Breast epithelium (tissue), 4 donors: ENCODE results near the gene PREPL. TPM values are rescaled to one million over a fixed set of nuclear protein-coding genes. Genes with fewer than 3 reads are reported as not detected.

Source experiments
- DNase-seq, 2 donors: peaks; one replicate each; pipeline ENCODE4 v3.0.0-alpha.2; 2019; ENCODE audit warnings: low spot score in 2 of 2
- H3K27ac ChIP-seq, 2 donors: fragments of 200-600 bp; sonication (generic) in 1 of 2; one replicate each; pipeline ENCODE4 v1.5.1; 2016 to 2019; ENCODE audit warnings: mild to moderate bottlenecking in 1 of 2
- H3K27me3 ChIP-seq, 2 donors: fragments of 200-600 bp; sonication (generic) in 1 of 2; one replicate each; pipeline versions ENCODE4 v1.5.1 to v1.6.0; 2017 to 2019; ENCODE audit warnings: control low read depth in 1 of 2, mild to moderate bottlenecking in 1 of 2
- H3K36me3 ChIP-seq: fragments of 200-600 bp; one replicate; pipeline ENCODE4 v1.5.1; 2019
- H3K4me1 ChIP-seq, 2 donors: fragments of 200-600 bp; sonication (generic); one replicate each; pipeline ENCODE4 v1.5.1; 2016 to 2019; ENCODE audit warnings: control low read depth in 1 of 2
- H3K4me3 ChIP-seq, 3 donors: fragments of 200-600 bp; sonication (generic); 1 replicate in 2 of 3; 2 replicates in 1 of 3; pipeline ENCODE4 v1.5.1; 2016 to 2019; ENCODE audit warnings: mild to moderate bottlenecking in 3 of 3, moderate library complexity in 2 of 3
- H3K9me3 ChIP-seq, 2 donors: fragments of 200-600 bp; sonication (generic) in 1 of 2; one replicate each; pipeline ENCODE4 v1.5.1; 2016 to 2019; ENCODE audit warnings: control low read depth in 1 of 2
- CTCF ChIP-seq, 3 donors: fragments of 450-650 bp; IDR thresholded peaks; one replicate each; pipeline ENCODE4 v1.5.1; 2016 to 2017; ENCODE audit warnings: antibody characterized with exemption in 3 of 3, mild to moderate bottlenecking in 3 of 3, moderate library complexity in 3 of 3
- POLR2A ChIP-seq: fragments of 450-650 bp; IDR thresholded peaks from one replicate; pipeline ENCODE4 v1.6.1; 2016; ENCODE audit warnings: antibody characterized with exemption, mild to moderate bottlenecking, moderate library complexity
- POLR2AphosphoS5 ChIP-seq, 3 donors: sonication (generic); formaldehyde crosslinking; IDR thresholded peaks; one replicate each; pipeline ENCODE4 v1.6.1; 2017; ENCODE audit warnings: antibody characterized with exemption in 3 of 3
- intact Hi-C: fragments of 100-400 bp; cut with DNase I; formaldehyde crosslinking; loops from one replicate; pipeline ENCODE4 v1.15.1; 2023; ENCODE audit warnings: low total_unique reads
- total RNA-seq, 3 donors: library from RNA; depleted of rRNA; stranded (reverse); fragments of >200 nt; gene quantifications; one replicate each; pipeline ENCODE4 v1.1.0, GENCODE V29; 2016

PREPL gene
- total RNA-seq, 3 donors from 2014 or later: 29.4 to 76.5 (median 51.1) TPM

- Histone ChIP-seq H3K36me3 (peaks cover 3% of the 10 kb centered on the region), H3K4me3 (no peak overlapping the region), H3K27ac (no peak overlapping the region), H3K4me1 (no peaks in the 10 kb centered on the region), H3K27me3 (no peaks in the 10 kb centered on the region), H3K9me3 (no peaks in the 10 kb centered on the region)
- no peak for DNase-seq
- TF ChIP-seq CTCF (IDR thresholded peaks at IDR 0.05) (no peak), POLR2A (no peak), POLR2AphosphoS5 (IDR thresholded peaks at IDR 0.05) (no peak)
- intact Hi-C loops: no loop called here
Measured at GRCh38 chr2:44333994-44334393, 27.3 kb downstream of the PREPL start.

- Histone ChIP-seq H3K4me3 (no peak overlapping the region), H3K27me3 (no peaks in the 10 kb centered on the region), H3K9me3 (no peaks in the 10 kb centered on the region), H3K27ac (no peak overlapping the region), H3K36me3 (peaks cover 3% of the 10 kb centered on the region), H3K4me1 (no peaks in the 10 kb centered on the region)
- DNase-seq: no peak
- intact Hi-C loops: no loop called here
- TF ChIP-seq POLR2A (no peak), POLR2AphosphoS5 (IDR thresholded peaks at IDR 0.05) (no peak), CTCF (IDR thresholded peaks at IDR 0.05) (no peak)
Measured at GRCh38 chr2:44330801-44331200, 30.5 kb downstream of the PREPL start.

DNA sequence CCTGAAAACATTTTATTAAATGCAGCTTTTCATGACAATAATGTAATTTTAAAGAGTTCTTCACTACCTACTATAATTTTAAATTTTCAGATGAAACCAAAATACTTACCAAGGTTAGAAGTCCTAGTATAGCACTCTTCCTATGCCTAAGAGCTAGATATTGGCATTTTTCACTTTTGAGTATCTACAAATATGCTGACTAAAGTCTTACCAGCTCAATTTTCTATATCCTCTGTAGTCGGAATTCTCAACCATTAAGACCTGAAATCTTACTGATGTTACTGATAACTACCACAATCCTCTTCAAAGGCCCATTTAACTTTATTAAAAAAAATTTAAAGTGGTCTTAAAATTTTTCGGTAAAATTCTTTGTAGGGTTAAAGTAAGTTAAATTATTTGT is 32.0 kb downstream of the PREPL start:
- Histone ChIP-seq H3K4me3 (no peak overlapping the region), H3K27ac (no peak overlapping the region), H3K36me3 (peaks cover 3% of the 10 kb centered on the region), H3K9me3 (no peaks in the 10 kb centered on the region), H3K4me1 (no peaks in the 10 kb centered on the region), H3K27me3 (no peaks in the 10 kb centered on the region)
- intact Hi-C loops: no loop called here
- no peak for TF ChIP-seq POLR2AphosphoS5 (IDR thresholded peaks at IDR 0.05)
- no peak for TF ChIP-seq POLR2A
- no peak for TF ChIP-seq CTCF (IDR thresholded peaks at IDR 0.05)
- no peak for DNase-seq

DNA sequence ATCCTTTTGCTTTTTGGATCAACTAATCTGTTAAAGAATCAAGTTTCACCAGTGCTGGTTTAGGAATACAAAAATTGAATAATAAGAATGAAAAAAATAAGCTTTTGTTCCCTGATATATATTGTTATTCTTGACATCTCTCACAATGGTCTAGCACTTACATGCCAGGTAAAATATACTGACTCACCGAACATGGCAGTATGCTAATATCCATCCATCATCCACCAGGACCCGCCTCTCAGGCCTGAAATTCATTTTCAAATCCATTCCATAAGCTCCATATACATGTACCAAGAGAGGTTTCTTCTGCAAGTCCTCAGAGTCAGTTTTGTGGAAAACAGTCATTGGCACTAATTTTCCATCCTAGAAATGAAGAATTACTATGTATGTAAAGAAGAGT is 32.5 kb downstream of the PREPL start:
- no peaks in the 10 kb centered on the region for H3K4me1 ChIP-seq
- H3K27ac ChIP-seq: no peak overlapping the region
- no peaks in the 10 kb centered on the region for H3K27me3 ChIP-seq
- no peaks in the 10 kb centered on the region for H3K9me3 ChIP-seq
- no peak overlapping the region for H3K4me3 ChIP-seq
- peaks cover 3% of the 10 kb centered on the region for H3K36me3 ChIP-seq
- DNase-seq: no peak
- intact Hi-C loops: no loop called here
- TF ChIP-seq POLR2A (no peak), CTCF (IDR thresholded peaks at IDR 0.05) (no peak), POLR2AphosphoS5 (IDR thresholded peaks at IDR 0.05) (no peak)

DNA sequence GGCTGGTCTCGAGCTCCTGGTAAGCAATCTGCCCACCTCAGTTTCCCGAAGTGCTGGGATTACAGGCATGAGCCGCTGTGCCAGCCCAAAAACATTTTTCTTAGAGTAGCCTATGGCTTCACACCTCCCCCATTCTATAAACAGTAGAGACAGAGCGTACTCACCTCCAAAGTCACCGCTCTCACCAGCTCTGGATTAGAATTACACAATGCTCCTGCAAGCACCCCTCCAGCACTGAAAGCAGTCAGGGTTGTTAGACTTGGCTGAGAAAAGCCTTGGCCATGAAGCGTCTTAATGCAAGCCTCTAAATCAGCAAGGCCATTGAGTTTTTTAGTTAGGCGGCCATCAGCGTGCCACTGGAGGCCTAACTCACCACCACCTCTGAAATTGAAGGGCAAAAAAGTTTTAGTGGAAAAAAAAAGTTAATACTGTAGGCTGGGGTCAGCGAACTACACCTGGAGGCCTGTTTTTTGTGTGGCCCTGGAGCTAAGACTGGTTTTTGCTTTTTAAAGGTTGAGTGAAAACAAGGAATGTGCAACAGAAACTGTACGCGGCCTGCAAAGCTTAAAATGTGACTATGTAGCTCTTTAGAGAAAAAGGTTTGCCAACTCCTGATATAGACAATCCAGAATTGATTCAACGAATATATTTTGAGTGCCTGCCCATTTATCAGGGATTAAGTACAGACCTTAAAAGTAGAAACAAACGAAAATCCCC is 34.6 kb downstream of the PREPL start:
- intact Hi-C loops: no loop called here
- no peak overlapping the region for H3K27ac ChIP-seq

More for the DNA sequence above, 34.6 kb downstream of the PREPL start:
- no peaks in the 10 kb centered on the region for H3K4me1 ChIP-seq
- no peaks in the 10 kb centered on the region for H3K27me3 ChIP-seq
- peaks cover 8% of the 10 kb centered on the region for H3K36me3 ChIP-seq
- H3K4me3 ChIP-seq: no peak overlapping the region
- DNase-seq: no peak
- H3K9me3 ChIP-seq: no peaks in the 10 kb centered on the region
- TF ChIP-seq POLR2A (no peak), POLR2AphosphoS5 (IDR thresholded peaks at IDR 0.05) (no peak), CTCF (IDR thresholded peaks at IDR 0.05) (no peak)
